Measurements from ENCODE around the gene HIPK1.

The HIPK1 gene

DNA sequence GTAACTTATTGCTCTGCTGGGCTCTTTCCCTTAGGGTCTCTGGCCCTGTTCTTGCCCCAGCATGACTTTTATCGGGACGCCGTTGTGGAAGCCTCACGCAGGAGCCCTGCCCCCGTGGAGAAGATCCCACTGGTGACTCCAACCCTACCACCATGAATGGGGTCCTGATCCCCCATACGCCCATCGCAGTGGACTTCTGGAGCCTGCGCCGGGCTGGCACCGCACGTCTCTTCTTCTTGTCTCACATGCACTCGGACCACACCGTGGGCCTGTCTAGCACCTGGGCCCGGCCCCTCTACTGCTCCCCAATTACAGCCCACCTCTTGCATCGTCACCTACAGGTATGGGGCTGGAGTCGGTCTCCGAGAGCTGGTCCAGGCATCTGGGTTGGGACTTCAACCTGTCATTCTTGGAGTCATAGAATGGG lies 23.7 kb upstream of the HIPK1 start:
- no peak overlapping the region for H4K5ac ChIP-seq (ENCODE audit: low read length)
- peak overlapping the region; percentile 98 for H3K9ac ChIP-seq (ENCODE audit: low read length)
- H2BK120ac ChIP-seq (ENCODE audit: low read depth, low read length) = no peak overlapping the region
- H3K23ac ChIP-seq (ENCODE audit: low read length) = no peak overlapping the region
- no peaks in the 10 kb centered on the region for H3K27me3 ChIP-seq (ENCODE audit: insufficient read depth, low read length, poor library complexity)
- WGBS (ENCODE audit: extremely low coverage, insufficient coverage, low lambda C conversion rate) = no CpG with 5 or more reads among the region's 17 CpGs
- peak overlapping the region; percentile 65 for H3K27ac ChIP-seq (ENCODE audit: low read depth, low read length)
- peaks cover 5% of the 10 kb centered on the region for H3K79me1 ChIP-seq (ENCODE audit: low read length)
- no peak overlapping the region for H2BK15ac ChIP-seq (replicated peaks; ENCODE audit: low read depth)
- peak overlapping the region; percentile 98 for H3K4me3 ChIP-seq (ENCODE audit: low read length)
- H4K8ac ChIP-seq (ENCODE audit: low read depth, low read length) = no peak overlapping the region
- peak overlapping the region; percentile 73 for H2BK5ac ChIP-seq (ENCODE audit: low read length)
- H3K4me1 ChIP-seq (ENCODE audit: control insufficient read depth, low read depth, low read length) = peaks cover 2% of the 10 kb centered on the region
- peak overlapping the region; percentile 78 for H3K4me2 ChIP-seq (ENCODE audit: low read length)
- H3K36me3 ChIP-seq (ENCODE audit: control insufficient read depth, insufficient read depth, low read length) = peaks cover 2% of the 10 kb centered on the region
- DNase-seq = peak; percentile 84
- peaks cover 2% of the 10 kb centered on the region for H3K79me2 ChIP-seq (ENCODE audit: control insufficient read depth, insufficient read depth, low read length)
- peak overlapping the region; percentile 64 for H3K4ac ChIP-seq (ENCODE audit: low read depth, low read length)
- no peak overlapping the region for H2AK5ac ChIP-seq (ENCODE audit: low read length)
- H3K56ac ChIP-seq (ENCODE audit: low read length) = peak overlapping the region; percentile 87
- peak overlapping the region; percentile 64 for H3K18ac ChIP-seq (ENCODE audit: low read length)

DNA sequence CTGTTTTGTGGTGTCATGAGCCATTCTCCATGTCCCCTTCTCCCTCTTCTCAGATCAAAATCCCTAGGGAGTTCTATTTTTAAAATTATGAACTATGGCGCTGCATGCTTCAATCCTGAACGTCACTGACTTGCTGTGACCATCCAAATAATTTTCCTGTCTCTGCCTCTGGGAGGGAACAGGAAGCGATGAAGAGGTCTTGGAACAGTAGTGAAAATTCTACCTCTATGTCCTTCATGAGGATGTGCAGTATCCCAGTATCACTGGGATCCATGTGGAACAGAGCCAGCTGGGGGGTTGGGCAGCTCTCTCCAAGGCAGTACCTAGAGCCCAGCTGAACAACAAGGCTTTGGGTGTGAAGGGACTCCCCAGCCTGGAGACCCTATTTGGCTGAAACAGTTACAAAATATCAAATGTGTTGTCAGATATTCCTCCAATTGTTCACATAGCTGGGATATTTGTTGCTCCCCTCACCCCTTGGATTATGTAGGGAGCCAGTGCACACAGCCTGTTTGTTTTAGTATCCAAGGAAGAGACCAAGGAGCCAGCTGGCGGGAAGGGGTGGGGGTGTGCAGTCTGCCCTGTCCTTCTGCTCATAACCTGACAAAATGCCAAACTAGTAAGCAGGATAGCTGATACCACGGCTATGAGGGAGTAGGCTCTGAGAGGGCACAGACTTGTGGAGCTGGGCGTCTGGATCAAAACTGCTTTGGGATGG lies 16.4 kb upstream of the HIPK1 start:
- Histone ChIP-seq H3K36me3 (ENCODE audit: control insufficient read depth, insufficient read depth, low read length) (peaks cover 2% of the 10 kb centered on the region), H3K27me3 (ENCODE audit: insufficient read depth, low read length, poor library complexity) (no peaks in the 10 kb centered on the region), H3K79me1 (ENCODE audit: low read length) (no peaks in the 10 kb centered on the region), H3K23ac (ENCODE audit: low read length) (no peak overlapping the region), H4K8ac (ENCODE audit: low read depth, low read length) (no peak overlapping the region), H2BK120ac (ENCODE audit: low read depth, low read length) (no peak overlapping the region), H3K9ac (ENCODE audit: low read length) (no peak overlapping the region), H3K27ac (ENCODE audit: low read depth, low read length) (no peak overlapping the region), H2BK5ac (ENCODE audit: low read length) (no peak overlapping the region), H3K4ac (ENCODE audit: low read depth, low read length) (no peak overlapping the region), H3K4me2 (ENCODE audit: low read length) (no peak overlapping the region), H2BK15ac (replicated peaks; ENCODE audit: low read depth) (no peak overlapping the region), H4K5ac (ENCODE audit: low read length) (no peak overlapping the region), H2AK5ac (ENCODE audit: low read length) (no peak overlapping the region), H3K4me1 (ENCODE audit: control insufficient read depth, low read depth, low read length) (no peaks in the 10 kb centered on the region), H3K4me3 (ENCODE audit: low read length) (no peak overlapping the region), H3K56ac (ENCODE audit: low read length) (no peak overlapping the region), H3K79me2 (ENCODE audit: control insufficient read depth, insufficient read depth, low read length) (no peaks in the 10 kb centered on the region), H3K18ac (ENCODE audit: low read length) (no peak overlapping the region)
- DNase-seq = no peak
- WGBS (ENCODE audit: extremely low coverage, insufficient coverage, low lambda C conversion rate) = no CpG with 5 or more reads among the region's 6 CpGs

DNA sequence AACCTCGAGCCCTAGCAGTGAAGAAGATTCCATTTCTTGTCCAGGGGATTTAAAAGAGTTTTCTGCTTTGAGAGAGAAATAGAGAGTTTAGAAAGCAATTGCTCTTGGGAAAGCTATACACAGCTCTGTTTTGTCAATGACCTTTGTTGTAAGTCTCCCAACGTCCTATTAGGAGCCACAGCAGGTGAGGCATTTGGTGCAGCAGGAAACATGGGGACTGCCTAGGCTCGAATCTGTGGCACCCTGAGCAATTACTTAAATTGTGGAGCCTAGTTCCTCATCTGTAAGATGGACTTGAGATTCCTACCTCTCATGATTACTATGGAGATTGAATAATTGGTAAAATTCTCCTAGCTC lies 15.8 kb upstream of the HIPK1 start:
- no peak overlapping the region for H3K56ac ChIP-seq (ENCODE audit: low read length)
- no CpG with 5 or more reads among the region's 3 CpGs for WGBS (ENCODE audit: extremely low coverage, insufficient coverage, low lambda C conversion rate)
- no peaks in the 10 kb centered on the region for H3K79me2 ChIP-seq (ENCODE audit: control insufficient read depth, insufficient read depth, low read length)
- H4K8ac ChIP-seq (ENCODE audit: low read depth, low read length) = no peak overlapping the region
- H3K4me2 ChIP-seq (ENCODE audit: low read length) = no peak overlapping the region
- no peak overlapping the region for H3K18ac ChIP-seq (ENCODE audit: low read length)
- H3K27me3 ChIP-seq (ENCODE audit: insufficient read depth, low read length, poor library complexity) = no peaks in the 10 kb centered on the region
- H4K5ac ChIP-seq (ENCODE audit: low read length) = no peak overlapping the region
- peaks cover 2% of the 10 kb centered on the region for H3K36me3 ChIP-seq (ENCODE audit: control insufficient read depth, insufficient read depth, low read length)
- H3K27ac ChIP-seq (ENCODE audit: low read depth, low read length) = no peak overlapping the region
- no peak overlapping the region for H3K23ac ChIP-seq (ENCODE audit: low read length)
- H3K4ac ChIP-seq (ENCODE audit: low read depth, low read length) = no peak overlapping the region
- no peaks in the 10 kb centered on the region for H3K4me1 ChIP-seq (ENCODE audit: control insufficient read depth, low read depth, low read length)
- no peak overlapping the region for H3K4me3 ChIP-seq (ENCODE audit: low read length)
- no peak overlapping the region for H2AK5ac ChIP-seq (ENCODE audit: low read length)
- H2BK5ac ChIP-seq (ENCODE audit: low read length) = no peak overlapping the region
- H3K9ac ChIP-seq (ENCODE audit: low read length) = no peak overlapping the region
- H2BK120ac ChIP-seq (ENCODE audit: low read depth, low read length) = no peak overlapping the region
- H2BK15ac ChIP-seq (replicated peaks; ENCODE audit: low read depth) = no peak overlapping the region
- H3K79me1 ChIP-seq (ENCODE audit: low read length) = no peaks in the 10 kb centered on the region
- DNase-seq = no peak

DNA sequence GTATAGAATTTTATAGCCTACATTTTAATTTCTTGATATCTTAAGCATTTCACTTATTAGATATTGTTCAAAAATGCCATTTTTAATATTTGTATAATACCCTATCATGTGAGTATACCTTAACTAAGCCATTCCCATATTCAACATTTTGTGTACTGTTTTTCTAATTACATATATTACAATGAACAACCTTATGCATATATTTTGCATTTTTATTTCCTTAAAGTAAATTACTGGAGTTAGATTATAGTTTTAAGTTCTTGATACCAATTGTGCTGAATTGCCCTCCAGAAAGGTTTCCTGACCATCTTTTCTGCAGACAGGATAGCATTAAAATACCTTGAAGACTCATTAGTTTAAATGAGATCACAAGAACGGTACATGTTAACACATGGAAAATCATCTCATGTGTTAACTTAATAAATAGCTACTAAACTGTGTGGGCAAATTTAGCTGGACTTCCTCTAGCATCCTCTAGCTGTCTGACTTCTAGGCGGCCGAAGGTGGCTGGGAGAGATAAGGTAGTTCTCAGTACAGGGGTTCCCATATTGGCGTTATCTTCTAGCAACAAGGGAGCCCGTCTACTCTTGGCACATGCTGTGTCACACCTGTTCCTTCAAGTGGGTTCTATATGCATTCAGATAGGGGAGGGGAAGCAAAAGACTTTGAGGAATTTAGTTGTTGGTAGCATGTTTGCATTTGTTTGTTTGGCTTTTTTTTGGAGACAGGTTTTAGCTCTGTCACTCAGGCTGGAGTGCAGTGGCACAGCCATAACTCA lies 15.0 kb upstream of the HIPK1 start:
- H3K56ac ChIP-seq (ENCODE audit: low read length) = no peak overlapping the region

DNA sequence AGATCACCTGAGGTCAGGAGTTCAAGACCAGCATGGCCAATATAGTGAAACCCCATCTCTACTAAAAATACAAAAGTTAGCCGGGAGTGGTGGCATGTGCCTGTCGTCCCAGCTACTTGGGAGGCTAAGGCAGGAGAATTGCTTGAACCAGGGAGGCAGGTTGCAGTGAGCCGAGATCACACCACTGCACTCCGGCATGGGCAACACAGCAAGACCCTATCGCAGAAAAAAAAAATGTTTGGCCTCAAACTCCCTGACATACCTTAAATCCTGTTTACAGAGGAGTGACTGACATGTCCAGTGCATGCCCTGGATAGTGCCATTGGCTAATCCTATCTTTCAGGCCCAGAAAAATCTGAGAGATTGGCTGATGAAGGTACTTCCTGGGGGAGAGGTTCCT lies 12.2 kb upstream of the HIPK1 start:
- Histone ChIP-seq H3K36me3 (ENCODE audit: control insufficient read depth, insufficient read depth, low read length) (no peaks in the 10 kb centered on the region), H3K23ac (ENCODE audit: low read length) (no peak overlapping the region), H4K5ac (ENCODE audit: low read length) (no peak overlapping the region), H3K18ac (ENCODE audit: low read length) (no peak overlapping the region), H3K9ac (ENCODE audit: low read length) (no peak overlapping the region), H2BK5ac (ENCODE audit: low read length) (no peak overlapping the region), H3K79me2 (ENCODE audit: control insufficient read depth, insufficient read depth, low read length) (no peaks in the 10 kb centered on the region), H3K79me1 (ENCODE audit: low read length) (no peaks in the 10 kb centered on the region), H3K4ac (ENCODE audit: low read depth, low read length) (no peak overlapping the region), H3K27me3 (ENCODE audit: insufficient read depth, low read length, poor library complexity) (no peaks in the 10 kb centered on the region), H3K27ac (ENCODE audit: low read depth, low read length) (no peak overlapping the region), H2AK5ac (ENCODE audit: low read length) (no peak overlapping the region), H3K4me1 (ENCODE audit: control insufficient read depth, low read depth, low read length) (no peaks in the 10 kb centered on the region), H4K8ac (ENCODE audit: low read depth, low read length) (no peak overlapping the region), H2BK120ac (ENCODE audit: low read depth, low read length) (no peak overlapping the region), H2BK15ac (replicated peaks; ENCODE audit: low read depth) (no peak overlapping the region), H3K4me3 (ENCODE audit: low read length) (no peak overlapping the region), H3K4me2 (ENCODE audit: low read length) (no peak overlapping the region), H3K56ac (ENCODE audit: low read length) (no peak overlapping the region)
- WGBS (ENCODE audit: extremely low coverage, insufficient coverage, low lambda C conversion rate) = no CpG with 5 or more reads among the region's 5 CpGs
- DNase-seq = no peak

More for the DNA sequence above, 15.0 kb upstream of the HIPK1 start:
- Histone ChIP-seq H3K4me3 (ENCODE audit: low read length) (no peak overlapping the region), H3K79me1 (ENCODE audit: low read length) (no peaks in the 10 kb centered on the region), H4K8ac (ENCODE audit: low read depth, low read length) (no peak overlapping the region), H4K5ac (ENCODE audit: low read length) (no peak overlapping the region), H3K27ac (ENCODE audit: low read depth, low read length) (no peak overlapping the region), H2BK15ac (replicated peaks; ENCODE audit: low read depth) (no peak overlapping the region), H3K18ac (ENCODE audit: low read length) (no peak overlapping the region), H3K27me3 (ENCODE audit: insufficient read depth, low read length, poor library complexity) (no peaks in the 10 kb centered on the region), H3K79me2 (ENCODE audit: control insufficient read depth, insufficient read depth, low read length) (no peaks in the 10 kb centered on the region), H2AK5ac (ENCODE audit: low read length) (no peak overlapping the region), H2BK5ac (ENCODE audit: low read length) (no peak overlapping the region), H3K4ac (ENCODE audit: low read depth, low read length) (no peak overlapping the region), H3K4me1 (ENCODE audit: control insufficient read depth, low read depth, low read length) (no peaks in the 10 kb centered on the region), H3K4me2 (ENCODE audit: low read length) (no peak overlapping the region), H3K23ac (ENCODE audit: low read length) (no peak overlapping the region), H2BK120ac (ENCODE audit: low read depth, low read length) (no peak overlapping the region), H3K36me3 (ENCODE audit: control insufficient read depth, insufficient read depth, low read length) (no peaks in the 10 kb centered on the region), H3K9ac (ENCODE audit: low read length) (no peak overlapping the region)
- no CpG with 5 or more reads among the region's 5 CpGs for WGBS (ENCODE audit: extremely low coverage, insufficient coverage, low lambda C conversion rate)
- no peak for DNase-seq
